IMR-90 (cell line): Measurements from ENCODE around the gene MERTK. TPM values are rescaled to one million over a fixed set of nuclear protein-coding genes. Genes with fewer than 3 reads are reported as not detected.

Source experiments
- ATAC-seq: fragments of 200-7000 bp; cut with Tn5 transposase; 2 replicates; pipeline ENCODE4 v1.9.1; 2020; ENCODE audit warnings: low read depth, mild to moderate bottlenecking, moderate library complexity
- BruUV-seq: library from RNA; stranded (reverse); fragments of 400-500 nt; replicated peaks from 2 replicates; lab custom pipeline; 2021; lab: Mats Ljungman, UMichigan
- CTCF ChIA-PET: fragments of 300-600 bp; formaldehyde crosslinking; extraction: SDS; loops from one replicate; lab custom pipeline; 2021; ENCODE audit warnings: antibody characterized with exemption; lab: Yijun Ruan, JAX
- POLR2A ChIA-PET: fragments of 300-600 bp; sonication (Branson Sonifier 250); formaldehyde crosslinking; loops from one replicate; lab custom pipeline; 2022; ENCODE audit warnings: antibody characterized with exemption; ENCODE audit not compliant: unreplicated experiment; lab: Charles Lee
- DNase-seq: peaks from one replicate; pipeline ENCODE4 v3.0.0; 2013
- H2AFZ ChIP-seq: replicated peaks from 2 replicates; pipeline ENCODE3; 2013; ENCODE audit warnings: low read length, mild to moderate bottlenecking; ENCODE audit not compliant: poor library complexity
- H2AK5ac ChIP-seq: 2 replicates; pipeline ENCODE4 v1.6.1; 2013; ENCODE audit warnings: low read depth, low read length, inconsistent platforms
- H2AK9ac ChIP-seq: replicated peaks from 2 replicates; pipeline ENCODE3; 2013; ENCODE audit warnings: mild to moderate bottlenecking, low read depth, low read length, moderate library complexity; ENCODE audit not compliant: poor library complexity
- H2BK120ac ChIP-seq: 2 replicates; pipeline ENCODE4 v1.6.1; 2013; ENCODE audit warnings: low read depth, low read length, inconsistent platforms
- H2BK15ac ChIP-seq: 3 replicates; pipeline ENCODE4 v1.6.1; 2013; ENCODE audit warnings: low read depth, low read length, inconsistent platforms
- H2BK20ac ChIP-seq: 2 replicates; pipeline ENCODE4 v1.6.1; 2013; ENCODE audit warnings: low read depth, mild to moderate bottlenecking, inconsistent platforms, low read length, moderate library complexity
- H2BK5ac ChIP-seq: 2 replicates; pipeline ENCODE4 v1.6.1; 2013; ENCODE audit warnings: mild to moderate bottlenecking, low read depth, low read length, inconsistent platforms; ENCODE audit not compliant: poor library complexity, severe bottlenecking
- H3K14ac ChIP-seq: replicated peaks from 2 replicates; pipeline ENCODE4 v1.6.1; 2013; ENCODE audit warnings: low read depth, low read length, inconsistent platforms
- H3K18ac ChIP-seq: 2 replicates; pipeline ENCODE4 v1.6.1; 2013; ENCODE audit warnings: low read depth, low read length, control low read depth
- H3K23ac ChIP-seq: 2 replicates; pipeline ENCODE4 v1.6.1; 2013; ENCODE audit warnings: low read depth, low read length, inconsistent platforms
- H3K27ac ChIP-seq: 2 replicates; pipeline ENCODE4 v1.5.1; 2013; ENCODE audit warnings: mild to moderate bottlenecking, control low read depth, low read length; ENCODE audit not compliant: insufficient read depth
- H3K27me3 ChIP-seq: 2 replicates; pipeline ENCODE4 v1.6.1; 2013; ENCODE audit warnings: low read length; ENCODE audit not compliant: control insufficient read depth, insufficient read depth
- H3K36me3 ChIP-seq: 2 replicates; pipeline ENCODE4 v1.6.1; 2013; ENCODE audit warnings: low read length, mixed read lengths; ENCODE audit not compliant: control insufficient read depth, insufficient read depth
- H3K4ac ChIP-seq: 2 replicates; pipeline ENCODE4 v1.6.1; 2013; ENCODE audit warnings: low read depth, low read length, inconsistent platforms
- H3K4me1 ChIP-seq: 2 replicates; pipeline ENCODE4 v1.6.1; 2013; ENCODE audit warnings: low read length, mixed read lengths; ENCODE audit not compliant: control insufficient read depth, insufficient read depth
- H3K4me2 ChIP-seq: 2 replicates; pipeline ENCODE4 v1.6.1; 2013; ENCODE audit warnings: low read depth, mild to moderate bottlenecking, control low read depth, low read length, moderate library complexity
- H3K4me3 ChIP-seq: 2 replicates; pipeline ENCODE4 v1.5.1; 2013; ENCODE audit warnings: low read depth, mild to moderate bottlenecking, control low read depth, low read length, moderate library complexity; ENCODE audit not compliant: insufficient read depth
- H3K56ac ChIP-seq: 2 replicates; pipeline ENCODE4 v1.6.1; 2013; ENCODE audit warnings: low read length, inconsistent platforms; ENCODE audit not compliant: insufficient read depth; ENCODE audit errors: extremely low read depth
- H3K79me1 ChIP-seq, 2 experiments: 2 replicates each; pipeline ENCODE4 v1.6.1; 2013; ENCODE audit warnings: low read length in 2 of 2, inconsistent platforms in 1 of 2, low read depth in 1 of 2
- H3K9ac ChIP-seq: 2 replicates; pipeline ENCODE4 v1.6.1; 2013; ENCODE audit warnings: low read depth, low read length, control low read depth
- H3K9me1 ChIP-seq: 2 replicates; pipeline ENCODE4 v1.6.1; 2013; ENCODE audit warnings: low read length, inconsistent platforms; ENCODE audit not compliant: insufficient read depth
- H3K9me3 ChIP-seq: 2 replicates; pipeline ENCODE4 v1.6.1; 2013; ENCODE audit warnings: low read length; ENCODE audit not compliant: control insufficient read depth, insufficient read depth
- H4K20me1 ChIP-seq: 2 replicates; pipeline ENCODE4 v1.6.1; 2013; ENCODE audit warnings: low read length, inconsistent platforms; ENCODE audit not compliant: insufficient read depth
- H4K5ac ChIP-seq: 2 replicates; pipeline ENCODE4 v1.6.1; 2013; ENCODE audit warnings: mild to moderate bottlenecking, low read depth, low read length, control low read depth
- H4K8ac ChIP-seq, 2 experiments: 2 replicates each; pipeline ENCODE4 v1.6.1; 2013; ENCODE audit warnings: low read depth in 2 of 2, low read length in 2 of 2, control low read depth in 1 of 2, inconsistent platforms in 1 of 2
- H4K91ac ChIP-seq: 2 replicates; pipeline ENCODE4 v1.6.1; 2013; ENCODE audit warnings: low read depth, low read length, inconsistent platforms; ENCODE audit not compliant: insufficient read depth
- CEBPB ChIP-seq: IDR thresholded peaks from 2 replicates; pipeline ENCODE4 v1.6.1; 2012; ENCODE audit warnings: low read depth, low read length, improper control_type of control experiment
- MXI1 ChIP-seq: IDR thresholded peaks from 2 replicates; pipeline ENCODE4 v1.6.1; 2012; ENCODE audit warnings: low read depth, mild to moderate bottlenecking, low read length, moderate library complexity, borderline replicate concordance
- RCOR1 ChIP-seq: IDR thresholded peaks from 2 replicates; pipeline ENCODE4 v1.6.1; 2012; ENCODE audit warnings: mild to moderate bottlenecking, low read length, improper control_type of control experiment; ENCODE audit not compliant: insufficient replicate concordance
- RFX5 ChIP-seq: IDR thresholded peaks from 2 replicates; pipeline ENCODE4 v1.8.0; 2012; ENCODE audit warnings: low read depth, mild to moderate bottlenecking, low read length, moderate library complexity
- WGBS, 2 experiments: methylation state at CpG; one replicate each; pipeline versions ENCODE4 v1.1.5 to v1.1.7; 2013; ENCODE audit warnings: missing lambda C conversion rate in 2 of 2; ENCODE audit not compliant: insufficient read length in 1 of 2; ENCODE audit errors: extremely low coverage in 2 of 2; 5-methylcytosine and 5-hydroxymethylcytosine counted together
- dilution Hi-C: fragments of 300-500 bp; cut with HindIII; formaldehyde crosslinking; loops from one replicate; pipeline ENCODE4 v1.14.3; 2018; ENCODE audit warnings: low sequenced_read_pairs; ENCODE audit not compliant: unreplicated experiment
- in situ Hi-C: fragments of 300-500 bp; cut with MboI; formaldehyde crosslinking; loops from 3 replicates; pipeline ENCODE4 v1.14.3; 2019; ENCODE audit warnings: low sequenced_read_pairs, inconsistent platforms, mixed read lengths
- intact Hi-C: fragments of 100-400 bp; cut with micrococcal nuclease; formaldehyde crosslinking; loops from 2 replicates; pipeline ENCODE4 v1.10.0; 2022
- polyA plus RNA-seq, 3 experiments: library from polyadenylated mRNA; depleted of rRNA; stranded (reverse); fragments of >200 nt; gene quantifications; 2 replicates each; pipeline ENCODE4 v1.2.3, GENCODE V29; 2012; ENCODE audit warnings: low replicate concordance in 1 of 3
- total RNA-seq: library from RNA; depleted of rRNA; stranded (reverse); fragments of >200 nt; gene quantifications from 2 replicates; pipeline ENCODE4 v1.2.3, GENCODE V29; 2012

MERTK gene
- total and polyA plus RNA-seq, 2 of the 4 experiments (the other 2 are of a cell fraction): 0.36 to 0.62 TPM

DNA sequence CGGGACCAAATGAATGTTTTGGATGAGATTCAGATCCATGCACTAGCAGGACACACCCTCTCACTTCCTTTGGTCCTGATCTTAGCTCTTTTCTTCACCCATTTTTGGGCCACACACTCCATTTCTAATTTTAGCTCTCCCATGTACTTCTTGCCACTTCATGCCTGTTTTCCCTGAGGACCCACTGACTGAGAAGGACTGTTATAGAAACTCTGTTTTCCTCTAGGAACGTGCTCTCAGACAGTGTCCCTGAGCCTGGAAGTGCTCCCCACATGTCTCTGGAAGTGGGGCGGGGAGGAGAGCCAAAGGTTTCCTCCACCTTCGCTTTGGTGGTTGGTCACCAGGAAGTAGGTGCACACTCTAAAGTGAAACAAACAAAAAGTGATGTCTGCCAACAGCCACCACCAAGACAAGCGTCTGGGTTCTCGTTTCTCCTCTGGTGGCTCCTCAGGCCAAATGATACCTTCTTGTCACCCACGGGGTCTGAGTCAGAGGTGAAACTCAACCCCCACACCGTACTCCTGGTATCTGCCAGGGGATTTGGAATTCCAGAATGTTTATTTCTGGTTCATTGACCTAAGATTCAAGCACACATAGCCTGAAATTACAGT lies 74.7 kb downstream of the MERTK start:
- H3K79me1 ChIP-seq: no peaks in the 10 kb centered on the region
- peak overlapping the region; percentile 30 for H2AK9ac ChIP-seq
- H2BK120ac ChIP-seq: no peak overlapping the region; the same call in 1 of the 2 replicates
- TF ChIP-seq CEBPB (no peak), RCOR1 (no peak), MXI1 (no peak), RFX5 (no peak)
- H4K8ac ChIP-seq: no peak overlapping the region
- H3K4ac ChIP-seq: no peak overlapping the region
- no peak overlapping the region for H3K23ac ChIP-seq
- no peak overlapping the region for H3K18ac ChIP-seq
- POLR2A ChIA-PET: no interaction called here
- H3K4me3 ChIP-seq: no peak overlapping the region
- peaks cover 7% of the 10 kb centered on the region for H3K4me1 ChIP-seq
- no peak overlapping the region for H2BK20ac ChIP-seq
- ATAC-seq: no peak
- H3K9me1 ChIP-seq: no peaks in the 10 kb centered on the region
- 94% methylated on average over 2 of the region's 8 CpGs; no CpG with 5 or more reads in 1 of the 2 experiments for WGBS, 2 experiments
- no peaks in the 10 kb centered on the region for H4K20me1 ChIP-seq
- no peak overlapping the region for H3K27ac ChIP-seq
- peak overlapping the region; percentile 34 for H2AFZ ChIP-seq
- H2AK5ac ChIP-seq: 0 out of 2 replicates have a peak overlapping the region, but pooled peaks have one; percentile 0
- H3K4me2 ChIP-seq: no peak overlapping the region; the same call in 1 of the 2 replicates
- no TSS peak for BruUV-seq
- DNase-seq: no peak
- peaks cover 4% of the 10 kb centered on the region for H3K9me3 ChIP-seq
- H4K91ac ChIP-seq: no peak overlapping the region
- H4K5ac ChIP-seq: no peak overlapping the region
- peaks cover 9% of the 10 kb centered on the region; the same call in 1 of the 2 replicates for H3K27me3 ChIP-seq
- dilution Hi-C loops (no loop called here), intact Hi-C loops (no loop called here), in situ Hi-C loops (no loop called here)
- no peak overlapping the region for H2BK5ac ChIP-seq
- no peak overlapping the region for H2BK15ac ChIP-seq
- CTCF ChIA-PET: no interaction called here
- no peak overlapping the region for H3K14ac ChIP-seq
- H3K9ac ChIP-seq: no peak overlapping the region
- H3K56ac ChIP-seq: no peak overlapping the region
- no peaks in the 10 kb centered on the region for H3K36me3 ChIP-seq
